ENCODE data around the gene ASCL1. TPM values are rescaled to one million over a fixed set of nuclear protein-coding genes. Genes with fewer than 3 reads are reported as not detected.

Gene ASCL1
- total RNA-seq, 1 donor from 2014 or later, result not detected

DNA sequence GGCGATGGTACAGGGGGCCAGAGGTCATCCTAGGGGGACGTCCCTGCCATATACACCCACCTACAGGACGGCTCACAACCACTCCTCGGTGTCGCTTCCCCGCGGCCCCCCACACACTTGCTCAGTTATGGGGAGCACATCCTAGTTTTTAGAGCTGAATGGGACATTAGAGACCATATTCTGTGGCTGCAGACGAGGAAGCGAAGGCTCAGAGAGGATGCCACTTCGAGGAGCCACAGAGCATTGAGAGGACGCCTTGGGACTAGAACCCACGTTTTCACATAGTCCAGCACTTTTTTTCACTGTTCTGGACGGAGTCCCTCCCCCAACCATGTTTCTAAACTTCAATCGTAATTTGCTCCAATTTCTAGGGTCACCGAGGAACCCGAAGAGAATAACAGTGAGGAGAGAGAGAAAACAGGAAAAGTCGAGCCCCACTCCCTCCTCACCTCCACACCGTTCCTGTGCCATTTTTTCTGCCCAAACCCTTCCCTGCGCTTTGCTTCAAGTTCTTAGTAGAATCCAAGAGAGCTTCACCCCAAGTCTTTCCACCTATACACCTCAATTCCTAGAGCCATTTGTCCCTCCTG lies 641 bp upstream of the ASCL1 start:
- Mint-ChIP-seq H3K9me3 (no peaks in the 10 kb centered on the region), H3K27ac (no peak overlapping the region), H3K4me3 (ENCODE audit: low read depth) (peak overlapping the region; percentile 51), H3K4me1 (ENCODE audit: low read depth) (peaks cover 37% of the 10 kb centered on the region), H3K36me3 (ENCODE audit: low read depth) (no peaks in the 10 kb centered on the region), H3K27me3 (ENCODE audit: low read depth) (peaks cover 81% of the 10 kb centered on the region)
- no peak for DNase-seq (ENCODE audit: low spot score)
- intact Hi-C loops (cut with micrococcal nuclease), result no loop called here

DNA sequence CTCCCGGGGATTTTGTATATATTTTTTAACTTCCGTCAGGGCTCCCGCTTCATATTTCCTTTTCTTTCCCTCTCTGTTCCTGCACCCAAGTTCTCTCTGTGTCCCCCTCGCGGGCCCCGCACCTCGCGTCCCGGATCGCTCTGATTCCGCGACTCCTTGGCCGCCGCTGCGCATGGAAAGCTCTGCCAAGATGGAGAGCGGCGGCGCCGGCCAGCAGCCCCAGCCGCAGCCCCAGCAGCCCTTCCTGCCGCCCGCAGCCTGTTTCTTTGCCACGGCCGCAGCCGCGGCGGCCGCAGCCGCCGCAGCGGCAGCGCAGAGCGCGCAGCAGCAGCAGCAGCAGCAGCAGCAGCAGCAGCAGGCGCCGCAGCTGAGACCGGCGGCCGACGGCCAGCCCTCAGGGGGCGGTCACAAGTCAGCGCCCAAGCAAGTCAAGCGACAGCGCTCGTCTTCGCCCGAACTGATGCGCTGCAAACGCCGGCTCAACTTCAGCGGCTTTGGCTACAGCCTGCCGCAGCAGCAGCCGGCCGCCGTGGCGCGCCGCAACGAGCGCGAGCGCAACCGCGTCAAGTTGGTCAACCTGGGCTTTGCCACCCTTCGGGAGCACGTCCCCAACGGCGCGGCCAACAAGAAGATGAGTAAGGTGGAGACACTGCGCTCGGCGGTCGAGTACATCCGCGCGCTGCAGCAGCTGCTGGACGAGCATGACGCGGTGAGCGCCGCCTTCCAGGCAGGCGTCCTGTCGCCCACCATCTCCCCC lies 777 bp downstream of the ASCL1 start:
- intact Hi-C loops (cut with micrococcal nuclease), result no loop called here

GRCh38 chr12:102958830-102959176 lies 1.3 kb downstream of the ASCL1 start:
- peaks cover 88% of the 10 kb centered on the region for H3K27me3 Mint-ChIP-seq (ENCODE audit: low read depth)
- intact Hi-C loops (cut with micrococcal nuclease), result no loop called here

More for the DNA sequence above, 777 bp downstream of the ASCL1 start:
- Mint-ChIP-seq H3K27ac (no peak overlapping the region), H3K4me3 (ENCODE audit: low read depth) (peak overlapping the region; percentile 78), H3K4me1 (ENCODE audit: low read depth) (peaks cover 43% of the 10 kb centered on the region), H3K9me3 (no peaks in the 10 kb centered on the region), H3K27me3 (ENCODE audit: low read depth) (peaks cover 87% of the 10 kb centered on the region), H3K36me3 (ENCODE audit: low read depth) (no peaks in the 10 kb centered on the region)
- no peak for DNase-seq (ENCODE audit: low spot score)

GRCh38 chr12:102959391-102959790 lies 1.9 kb downstream of the ASCL1 start:
- H3K36me3 Mint-ChIP-seq (ENCODE audit: low read depth), result no peaks in the 10 kb centered on the region
- H3K9me3 Mint-ChIP-seq, result peaks cover 9% of the 10 kb centered on the region
- peaks cover 89% of the 10 kb centered on the region for H3K27me3 Mint-ChIP-seq (ENCODE audit: low read depth)
- intact Hi-C loops (cut with micrococcal nuclease), result no loop called here
- DNase-seq (ENCODE audit: low spot score), result no peak
- H3K4me1 Mint-ChIP-seq (ENCODE audit: low read depth), result peaks cover 33% of the 10 kb centered on the region
- peak overlapping the region; percentile 2 for H3K27ac Mint-ChIP-seq
- H3K4me3 Mint-ChIP-seq (ENCODE audit: low read depth), result no peak overlapping the region

More at GRCh38 chr12:102958830-102959176, 1.3 kb downstream of the ASCL1 start:
- peaks cover 4% of the 10 kb centered on the region for H3K9me3 Mint-ChIP-seq
- peaks cover 39% of the 10 kb centered on the region for H3K4me1 Mint-ChIP-seq (ENCODE audit: low read depth)
- H3K36me3 Mint-ChIP-seq (ENCODE audit: low read depth), result no peaks in the 10 kb centered on the region
- H3K27ac Mint-ChIP-seq, result no peak overlapping the region
- H3K4me3 Mint-ChIP-seq (ENCODE audit: low read depth), result peak overlapping the region; percentile 13
- no peak for DNase-seq (ENCODE audit: low spot score)

DNA sequence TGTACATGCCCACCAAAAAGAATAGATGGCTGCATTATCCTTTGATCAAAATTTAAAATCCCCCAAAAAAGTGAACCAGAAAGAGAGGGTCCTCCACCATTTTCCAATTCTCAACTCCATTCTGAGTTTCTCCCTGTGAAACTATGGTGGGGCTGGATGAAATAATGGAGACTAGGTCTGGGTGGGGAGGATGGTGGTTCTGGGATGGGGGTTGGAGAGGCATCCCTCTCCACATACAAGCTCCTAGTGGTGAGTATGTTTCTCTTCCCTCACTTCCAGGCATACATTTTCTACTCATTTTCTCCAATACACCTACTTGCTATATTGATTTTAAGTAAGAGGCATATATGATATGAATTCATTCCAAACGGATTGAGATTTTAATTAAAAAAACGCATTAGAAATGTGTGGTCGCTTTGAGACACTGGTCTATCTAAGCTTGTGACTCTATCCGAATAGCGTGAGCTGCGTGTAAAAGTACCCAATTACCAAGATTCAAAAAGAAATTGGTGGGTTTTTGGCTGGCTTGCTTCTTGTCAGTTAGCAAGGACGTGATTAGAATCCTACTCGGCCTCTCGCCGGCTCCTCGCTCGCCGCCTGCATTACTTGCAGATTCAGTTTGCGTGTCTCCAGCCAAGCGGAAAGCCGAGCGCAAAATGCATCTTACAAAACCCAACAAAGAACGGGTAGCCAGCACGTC lies 3.4 kb downstream of the ASCL1 start:
- peaks cover 33% of the 10 kb centered on the region for H3K4me1 Mint-ChIP-seq (ENCODE audit: low read depth)
- no peak overlapping the region for H3K27ac Mint-ChIP-seq
- no peaks in the 10 kb centered on the region for H3K36me3 Mint-ChIP-seq (ENCODE audit: low read depth)
- H3K27me3 Mint-ChIP-seq (ENCODE audit: low read depth), result peaks cover 88% of the 10 kb centered on the region
- no peak for DNase-seq (ENCODE audit: low spot score)
- peaks cover 9% of the 10 kb centered on the region for H3K9me3 Mint-ChIP-seq
- no peak overlapping the region for H3K4me3 Mint-ChIP-seq (ENCODE audit: low read depth)
- intact Hi-C loops (cut with micrococcal nuclease), result no loop called here

DNA sequence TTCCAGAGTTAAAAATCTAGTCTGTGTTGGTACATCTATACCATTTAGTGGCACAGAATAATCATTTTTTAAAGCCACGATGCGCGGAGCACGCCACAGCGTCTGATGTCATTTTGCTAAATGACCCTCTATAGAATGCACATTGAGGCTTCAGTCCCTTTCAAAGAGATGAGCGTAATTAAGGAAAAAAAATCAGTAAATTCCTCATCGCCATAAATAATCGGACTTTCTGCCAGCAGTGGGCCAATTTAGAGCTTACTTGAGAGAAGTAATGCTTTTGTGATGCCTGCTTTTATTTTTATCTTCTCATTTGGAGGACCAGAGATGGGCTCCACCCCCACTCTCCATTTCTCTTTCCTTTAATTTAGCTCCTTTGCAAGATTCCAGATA lies 4.0 kb downstream of the ASCL1 start:
- Mint-ChIP-seq H3K36me3 (ENCODE audit: low read depth) (no peaks in the 10 kb centered on the region), H3K4me1 (ENCODE audit: low read depth) (peaks cover 32% of the 10 kb centered on the region), H3K9me3 (peaks cover 9% of the 10 kb centered on the region), H3K4me3 (ENCODE audit: low read depth) (no peak overlapping the region), H3K27me3 (ENCODE audit: low read depth) (peaks cover 90% of the 10 kb centered on the region), H3K27ac (no peak overlapping the region)
- intact Hi-C loops (cut with micrococcal nuclease), result no loop called here
- no peak for DNase-seq (ENCODE audit: low spot score)

DNA sequence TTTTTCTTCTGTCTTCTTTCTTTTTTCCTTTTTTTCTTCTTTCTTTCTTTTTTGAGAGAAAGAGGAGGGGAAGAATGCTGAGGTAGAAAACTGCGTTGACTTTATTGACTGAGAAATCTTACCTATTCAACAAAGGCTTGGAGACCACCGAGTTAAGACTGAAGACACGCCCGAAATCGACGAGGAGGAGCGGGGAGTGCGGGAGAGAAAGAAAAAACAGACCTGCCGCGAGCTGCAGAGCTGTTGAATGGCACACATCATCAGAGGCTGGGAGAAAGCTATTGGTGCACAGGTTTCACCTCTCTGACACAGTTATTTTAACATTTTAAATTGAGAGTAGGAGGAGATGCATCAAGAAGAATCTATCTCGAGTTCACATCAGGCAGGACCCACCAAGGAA lies 5.1 kb downstream of the ASCL1 start:
- Mint-ChIP-seq H3K9me3 (peaks cover 9% of the 10 kb centered on the region), H3K4me3 (ENCODE audit: low read depth) (no peak overlapping the region), H3K27ac (no peak overlapping the region), H3K36me3 (ENCODE audit: low read depth) (no peaks in the 10 kb centered on the region), H3K4me1 (ENCODE audit: low read depth) (peaks cover 24% of the 10 kb centered on the region), H3K27me3 (ENCODE audit: low read depth) (peaks cover 91% of the 10 kb centered on the region)
- intact Hi-C loops (cut with micrococcal nuclease), result no loop called here
- DNase-seq (ENCODE audit: low spot score), result no peak

- DNase-seq (ENCODE audit: low spot score), result no peak
Measured at GRCh38 chr12:102962986-102963385, 5.5 kb downstream of the ASCL1 start.

GRCh38 chr12:102963796-102964195 lies 6.3 kb downstream of the ASCL1 start:
- Mint-ChIP-seq H3K27ac (no peak overlapping the region), H3K4me3 (ENCODE audit: low read depth) (no peak overlapping the region), H3K9me3 (peaks cover 9% of the 10 kb centered on the region), H3K36me3 (ENCODE audit: low read depth) (no peaks in the 10 kb centered on the region), H3K4me1 (ENCODE audit: low read depth) (peaks cover 21% of the 10 kb centered on the region), H3K27me3 (ENCODE audit: low read depth) (peaks cover 92% of the 10 kb centered on the region)
- DNase-seq (ENCODE audit: low spot score), result no peak
- intact Hi-C loops (cut with micrococcal nuclease), result no loop called here

More at GRCh38 chr12:102962986-102963385, 5.5 kb downstream of the ASCL1 start:
- H3K27me3 Mint-ChIP-seq (ENCODE audit: low read depth), result peaks cover 90% of the 10 kb centered on the region
- no peaks in the 10 kb centered on the region for H3K36me3 Mint-ChIP-seq (ENCODE audit: low read depth)
- H3K4me3 Mint-ChIP-seq (ENCODE audit: low read depth), result no peak overlapping the region
- H3K4me1 Mint-ChIP-seq (ENCODE audit: low read depth), result peaks cover 23% of the 10 kb centered on the region
- no peak overlapping the region for H3K27ac Mint-ChIP-seq
- H3K9me3 Mint-ChIP-seq, result peaks cover 9% of the 10 kb centered on the region
- intact Hi-C loops (cut with micrococcal nuclease), result no loop called here

- no peaks in the 10 kb centered on the region for H3K36me3 Mint-ChIP-seq (ENCODE audit: low read depth)
- peaks cover 9% of the 10 kb centered on the region for H3K9me3 Mint-ChIP-seq
- intact Hi-C loops (cut with micrococcal nuclease), result no loop called here
- no peak overlapping the region for H3K27ac Mint-ChIP-seq
- DNase-seq (ENCODE audit: low spot score), result no peak
- H3K4me3 Mint-ChIP-seq (ENCODE audit: low read depth), result peak overlapping the region; percentile 61
- peaks cover 15% of the 10 kb centered on the region for H3K4me1 Mint-ChIP-seq (ENCODE audit: low read depth)
- peaks cover 88% of the 10 kb centered on the region for H3K27me3 Mint-ChIP-seq (ENCODE audit: low read depth)
Measured at GRCh38 chr12:102964872-102965271, 7.4 kb downstream of the ASCL1 start.

GRCh38 chr12:102965281-102966155 lies 8.0 kb downstream of the ASCL1 start:
- peaks cover 84% of the 10 kb centered on the region for H3K27me3 Mint-ChIP-seq (ENCODE audit: low read depth)

GRCh38 chr12:102966200-102966863 lies 8.9 kb downstream of the ASCL1 start:
- no peak overlapping the region for H3K27ac Mint-ChIP-seq
- H3K36me3 Mint-ChIP-seq (ENCODE audit: low read depth), result no peaks in the 10 kb centered on the region
- intact Hi-C loops (cut with micrococcal nuclease), result no loop called here
- peaks cover 9% of the 10 kb centered on the region for H3K9me3 Mint-ChIP-seq
- H3K27me3 Mint-ChIP-seq (ENCODE audit: low read depth), result peaks cover 77% of the 10 kb centered on the region
- peaks cover 15% of the 10 kb centered on the region for H3K4me1 Mint-ChIP-seq (ENCODE audit: low read depth)
- DNase-seq (ENCODE audit: low spot score), result no peak
- H3K4me3 Mint-ChIP-seq (ENCODE audit: low read depth), result no peak overlapping the region

More at GRCh38 chr12:102965281-102966155, 8.0 kb downstream of the ASCL1 start:
- Mint-ChIP-seq H3K9me3 (peaks cover 9% of the 10 kb centered on the region), H3K36me3 (ENCODE audit: low read depth) (no peaks in the 10 kb centered on the region), H3K4me1 (ENCODE audit: low read depth) (peaks cover 15% of the 10 kb centered on the region), H3K27ac (no peak overlapping the region), H3K4me3 (ENCODE audit: low read depth) (peak overlapping the region; percentile 61)
- no peak for DNase-seq (ENCODE audit: low spot score)
- intact Hi-C loops (cut with micrococcal nuclease), result no loop called here

Data from activated T-helper 2 cell treated with anti-CD3 and anti-CD28 coated beads, Interferon-gamma antibody, Interleukin-2, Interleukin-4, amounts not matched to agents 10 μg/mL and 5 μg/mL and 100 μg/mL, durations not matched to agents 14 hours and 24 hours and 36 hours (primary cell).